Parathyroid adenoma (tissue), 2 donors: Measurements from ENCODE around the gene PRR7.

ENCODE experiments used
- H2AFZ ChIP-seq: fragments of 300-600 bp; sonication (generic); one replicate; pipeline ENCODE4 v1.7.0; 2017; ENCODE audit warnings: antibody characterized with exemption, mild to moderate bottlenecking
- H3K27ac ChIP-seq: fragments of 300-600 bp; sonication (generic); one replicate; pipeline ENCODE4 v1.7.0; 2017
- H3K27me3 ChIP-seq: fragments of 300-600 bp; sonication (generic); one replicate; pipeline ENCODE4 v1.7.0; 2017; ENCODE audit warnings: low read length; ENCODE audit not compliant: control insufficient read depth, insufficient read depth
- H3K36me3 ChIP-seq: fragments of 300-600 bp; sonication (generic); one replicate; pipeline ENCODE4 v1.7.0; 2017; ENCODE audit warnings: low read length; ENCODE audit not compliant: control insufficient read depth, insufficient read depth
- H3K4me1 ChIP-seq: fragments of 300-600 bp; sonication (generic); one replicate; pipeline ENCODE4 v1.7.0; 2017; ENCODE audit warnings: control low read depth
- H3K4me2 ChIP-seq: fragments of 300-600 bp; sonication (generic); one replicate; pipeline ENCODE4 v1.7.0; 2017; ENCODE audit warnings: low read length
- H3K4me3 ChIP-seq: fragments of 300-600 bp; sonication (generic); one replicate; pipeline ENCODE4 v1.7.0; 2017; ENCODE audit warnings: low read depth, low read length
- H3K79me2 ChIP-seq: fragments of 300-600 bp; sonication (generic); one replicate; pipeline ENCODE4 v1.7.0; 2017; ENCODE audit warnings: control low read depth
- H3K9ac ChIP-seq: fragments of 300-600 bp; sonication (generic); one replicate; pipeline ENCODE4 v1.7.0; 2017; ENCODE audit warnings: mild to moderate bottlenecking
- H3K9me3 ChIP-seq: fragments of 300-600 bp; sonication (generic); one replicate; pipeline ENCODE4 v1.7.0; 2017; ENCODE audit warnings: low read length; ENCODE audit not compliant: control insufficient read depth
- CTCF ChIP-seq: fragments of 300-600 bp; sonication (generic); IDR thresholded peaks from one replicate; pipeline ENCODE4 v1.7.0; 2017; ENCODE audit warnings: antibody characterized with exemption, mild to moderate bottlenecking
- donor health status: primary hyperparathyroidism.

PRR7 gene

GRCh38 chr5:177504086-177505056 is 57.8 kb downstream of the PRR7 start:
- H3K9ac ChIP-seq, result no peak overlapping the region
- H3K4me3 ChIP-seq, result no peak overlapping the region
- H2AFZ ChIP-seq, result no peak overlapping the region
- H3K36me3 ChIP-seq, result no peaks in the 10 kb centered on the region
- no peak overlapping the region for H3K4me2 ChIP-seq
- H3K4me1 ChIP-seq, result peaks cover 7% of the 10 kb centered on the region
- H3K9me3 ChIP-seq, result no peaks in the 10 kb centered on the region
- H3K79me2 ChIP-seq, result no peaks in the 10 kb centered on the region
- H3K27ac ChIP-seq, result no peak overlapping the region
- H3K27me3 ChIP-seq, result no peaks in the 10 kb centered on the region
- no peak for TF ChIP-seq CTCF

GRCh38 chr5:177505075-177505474 is 58.5 kb downstream of the PRR7 start:
- TF ChIP-seq CTCF, result no peak
- H3K9ac ChIP-seq, result no peak overlapping the region

More at GRCh38 chr5:177505075-177505474, 58.5 kb downstream of the PRR7 start:
- Histone ChIP-seq H3K4me2 (no peak overlapping the region), H3K27ac (no peak overlapping the region), H3K36me3 (no peaks in the 10 kb centered on the region), H2AFZ (no peak overlapping the region), H3K79me2 (no peaks in the 10 kb centered on the region), H3K4me1 (peaks cover 7% of the 10 kb centered on the region), H3K9me3 (no peaks in the 10 kb centered on the region), H3K27me3 (no peaks in the 10 kb centered on the region), H3K4me3 (no peak overlapping the region)
